NCI-H69 (cell line): Measurements from ENCODE around the gene CDX1.

Source experiments
- DNase-seq: peaks from one replicate; lab custom pipeline; 2025; lab: John Stamatoyannopoulos, UW

CDX1 gene

GRCh38 chr5:150166650-150167511 lies at the start of gene CDX1:
Gene CDX1, plus strand, starts transcription at chr5:150166778. Its CDS starts 99 bp downstream, at chr5:150166877.
- DNase-seq = no peak

GRCh38 chr5:150117945-150118560 lies 48.5 kb upstream of the CDX1 start:
- DNase-seq = no peak

- DNase-seq = no peak
Observed at GRCh38 chr5:150118561-150119229, 47.9 kb upstream of the CDX1 start.

GRCh38 chr5:150119421-150120061 lies 47.0 kb upstream of the CDX1 start:
- DNase-seq = no peak

GRCh38 chr5:150120062-150120441 lies 46.5 kb upstream of the CDX1 start:
- no peak for DNase-seq

GRCh38 chr5:150120617-150121447 lies 45.7 kb upstream of the CDX1 start:
- DNase-seq = no peak

- DNase-seq = no peak
Observed at GRCh38 chr5:150121448-150122157, 45.0 kb upstream of the CDX1 start.

GRCh38 chr5:150122158-150122510 lies 44.4 kb upstream of the CDX1 start:
- peak; percentile 14 for DNase-seq

GRCh38 chr5:150122536-150123481 lies 43.8 kb upstream of the CDX1 start:
- DNase-seq = no peak

GRCh38 chr5:150123542-150123941 lies 43.0 kb upstream of the CDX1 start:
- DNase-seq = no peak

- no peak for DNase-seq
Observed at GRCh38 chr5:150124111-150124557, 42.4 kb upstream of the CDX1 start.

GRCh38 chr5:150124596-150124995 lies 42.0 kb upstream of the CDX1 start:
- DNase-seq = no peak

GRCh38 chr5:150125334-150125733 lies 41.2 kb upstream of the CDX1 start:
- DNase-seq = no peak

GRCh38 chr5:150126199-150126920 lies 40.2 kb upstream of the CDX1 start:
- DNase-seq = peak; percentile 13

- DNase-seq = no peak
Observed at GRCh38 chr5:150126921-150127265, 39.7 kb upstream of the CDX1 start.

GRCh38 chr5:150129454-150129812 lies 37.1 kb upstream of the CDX1 start:
- DNase-seq = no peak

GRCh38 chr5:150129813-150130492 lies 36.6 kb upstream of the CDX1 start:
- peak; percentile 63 for DNase-seq

GRCh38 chr5:150130493-150130922 lies 36.1 kb upstream of the CDX1 start:
- no peak for DNase-seq

- no peak for DNase-seq
Observed at GRCh38 chr5:150131461-150131860, 35.1 kb upstream of the CDX1 start.
